HepG2 (cell line): Measurements from ENCODE around the gene EHBP1. TPM values are rescaled to one million over a fixed set of nuclear protein-coding genes. Genes with fewer than 3 reads are reported as not detected.

Experiments used
- ERF ChIP-seq: IDR thresholded peaks from 2 replicates; pipeline ENCODE4 v1.6.1; 2018; ENCODE audit warnings: missing biosample characterization, missing genetic modification reagents
- HOXA7 ChIP-seq: sonication (generic); formaldehyde crosslinking; IDR thresholded peaks from 2 replicates; pipeline ENCODE4 v1.8.1; 2022; ENCODE audit warnings: mild to moderate bottlenecking, missing genetic modification reagents, moderate library complexity
- KAT2B ChIP-seq: fragments of 150-350 bp; IDR thresholded peaks from 2 replicates; pipeline ENCODE4 v1.6.1; 2014; ENCODE audit warnings: low read depth, low read length, borderline replicate concordance
- MAZ ChIP-seq, 2 experiments: sonication (generic) in 1 of 2; formaldehyde crosslinking in 1 of 2; IDR thresholded peaks; 2 replicates each; pipeline versions ENCODE4 v1.5.0 to v1.6.1; 2012 to 2020; ENCODE audit warnings: low read depth in 2 of 2, mild to moderate bottlenecking in 2 of 2, borderline replicate concordance in 1 of 2, improper control_type of control experiment in 1 of 2, low read length in 1 of 2, missing genetic modification reagents in 1 of 2, moderate library complexity in 1 of 2
- NR2F2 ChIP-seq: IDR thresholded peaks from 2 replicates; pipeline ENCODE4 v1.6.1; 2012; ENCODE audit warnings: low read depth, inconsistent platforms, borderline replicate concordance
- polyA plus RNA-seq, 8 experiments: library from polyadenylated mRNA; depleted of rRNA in 3 of 8; stranded (reverse) in 7 of 8; unstranded in 1 of 8; fragments of >200 nt; fragmentation: Illumina TruSeq in 4 of 8; extraction: Trizol in 4 of 8; gene quantifications; 2 replicates each; pipeline versions ENCODE4 v1.2.1 to v1.2.3, GENCODE V29; 2011 to 2016; ENCODE audit warnings: low read depth in 4 of 8, missing spikeins in 1 of 8, mixed read lengths in 1 of 8; ENCODE audit not compliant: insufficient read depth in 1 of 8
- total RNA-seq, 5 experiments: library from RNA; depleted of rRNA; stranded (reverse); fragments of >200 nt; fragmentation: Illumina TruSeq; extraction: Trizol; gene quantifications; 2 replicates each; pipeline ENCODE4 v1.2.3, GENCODE V29; 2016; ENCODE audit warnings: low read depth in 1 of 5
- TF ChIP-seq, protein P1 (sequence below): sonication (generic); formaldehyde crosslinking; IDR thresholded peaks from 2 replicates; pipeline ENCODE4 v1.8.1; 2023; ENCODE audit warnings: missing genetic modification reagents, inconsistent platforms, borderline replicate concordance
- TF ChIP-seq, protein P2 (sequence below): sonication (generic); IDR thresholded peaks from 2 replicates; pipeline ENCODE4 v1.6.1; 2016; ENCODE audit warnings: low read depth, borderline replicate concordance
- TF ChIP-seq, protein P3 (sequence below): IDR thresholded peaks from 2 replicates; pipeline ENCODE4 v1.6.1; 2016; ENCODE audit warnings: control low read depth
- TF ChIP-seq, protein P4 (sequence below), 2 experiments: sonication (generic) in 1 of 2; formaldehyde crosslinking in 1 of 2; IDR thresholded peaks; 2 replicates each; pipeline versions ENCODE4 v1.4.0 to v1.6.1; 2016 to 2020; ENCODE audit warnings: borderline replicate concordance in 1 of 2, low read depth in 1 of 2, mild to moderate bottlenecking in 1 of 2, missing genetic modification reagents in 1 of 2
- TF ChIP-seq, protein P5 (sequence below): sonication (generic); formaldehyde crosslinking; IDR thresholded peaks from 2 replicates; pipeline ENCODE4 v1.4.0; 2020; ENCODE audit warnings: missing genetic modification reagents

Gene EHBP1
- total and polyA plus RNA-seq, 2 of the 13 experiments (the other 11 are each of a cell fraction or from before 2014, with no cell fraction given): 93.5 to 146 TPM

DNA sequence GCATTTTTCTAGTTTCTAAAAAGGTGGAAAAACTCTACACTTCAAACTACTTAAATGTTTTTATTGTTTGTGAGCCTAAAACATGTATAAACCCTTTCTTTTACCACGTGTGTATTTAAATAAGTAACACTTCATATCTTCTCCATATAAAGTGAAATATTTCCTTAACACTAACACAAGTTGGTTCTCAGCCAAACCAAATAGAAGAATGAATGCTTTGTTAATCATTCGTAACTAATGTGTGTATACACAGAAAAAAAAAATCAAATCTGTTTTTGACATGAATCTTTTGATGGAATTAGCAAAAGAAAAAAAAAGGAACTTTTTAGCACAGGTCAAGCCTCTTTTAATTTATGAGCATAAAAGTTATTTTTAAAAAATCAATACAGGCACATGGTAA lies 89.3 kb downstream of the EHBP1 start (continued):
- no peak for TF ChIP-seq MAZ (IDR thresholded peaks at IDR 0.05; ENCODE audit: borderline replicate concordance, low read depth, low read length)
- no peak for TF ChIP-seq MAZ (CRISPR knock-in tag; IDR thresholded peaks at IDR 0.05; ENCODE audit: low read depth)
- TF ChIP-seq, protein P1, sequence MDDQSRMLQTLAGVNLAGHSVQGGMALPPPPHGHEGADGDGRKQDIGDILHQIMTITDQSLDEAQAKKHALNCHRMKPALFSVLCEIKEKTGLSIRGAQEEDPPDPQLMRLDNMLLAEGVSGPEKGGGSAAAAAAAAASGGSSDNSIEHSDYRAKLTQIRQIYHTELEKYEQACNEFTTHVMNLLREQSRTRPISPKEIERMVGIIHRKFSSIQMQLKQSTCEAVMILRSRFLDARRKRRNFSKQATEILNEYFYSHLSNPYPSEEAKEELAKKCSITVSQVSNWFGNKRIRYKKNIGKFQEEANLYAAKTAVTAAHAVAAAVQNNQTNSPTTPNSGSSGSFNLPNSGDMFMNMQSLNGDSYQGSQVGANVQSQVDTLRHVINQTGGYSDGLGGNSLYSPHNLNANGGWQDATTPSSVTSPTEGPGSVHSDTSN (CRISPR knock-in tag): no peak
- TF ChIP-seq, protein P2, sequence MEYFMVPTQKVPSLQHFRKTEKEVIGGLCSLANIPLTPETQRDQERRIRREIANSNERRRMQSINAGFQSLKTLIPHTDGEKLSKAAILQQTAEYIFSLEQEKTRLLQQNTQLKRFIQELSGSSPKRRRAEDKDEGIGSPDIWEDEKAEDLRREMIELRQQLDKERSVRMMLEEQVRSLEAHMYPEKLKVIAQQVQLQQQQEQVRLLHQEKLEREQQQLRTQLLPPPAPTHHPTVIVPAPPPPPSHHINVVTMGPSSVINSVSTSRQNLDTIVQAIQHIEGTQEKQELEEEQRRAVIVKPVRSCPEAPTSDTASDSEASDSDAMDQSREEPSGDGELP: no peak
- TF ChIP-seq, protein P3, sequence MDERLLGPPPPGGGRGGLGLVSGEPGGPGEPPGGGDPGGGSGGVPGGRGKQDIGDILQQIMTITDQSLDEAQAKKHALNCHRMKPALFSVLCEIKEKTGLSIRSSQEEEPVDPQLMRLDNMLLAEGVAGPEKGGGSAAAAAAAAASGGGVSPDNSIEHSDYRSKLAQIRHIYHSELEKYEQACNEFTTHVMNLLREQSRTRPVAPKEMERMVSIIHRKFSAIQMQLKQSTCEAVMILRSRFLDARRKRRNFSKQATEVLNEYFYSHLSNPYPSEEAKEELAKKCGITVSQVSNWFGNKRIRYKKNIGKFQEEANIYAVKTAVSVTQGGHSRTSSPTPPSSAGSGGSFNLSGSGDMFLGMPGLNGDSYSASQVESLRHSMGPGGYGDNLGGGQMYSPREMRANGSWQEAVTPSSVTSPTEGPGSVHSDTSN (CRISPR knock-in tag): no peak
- no peak for TF ChIP-seq NR2F2
- TF ChIP-seq KAT2B: no peak
- TF ChIP-seq, protein P4, sequence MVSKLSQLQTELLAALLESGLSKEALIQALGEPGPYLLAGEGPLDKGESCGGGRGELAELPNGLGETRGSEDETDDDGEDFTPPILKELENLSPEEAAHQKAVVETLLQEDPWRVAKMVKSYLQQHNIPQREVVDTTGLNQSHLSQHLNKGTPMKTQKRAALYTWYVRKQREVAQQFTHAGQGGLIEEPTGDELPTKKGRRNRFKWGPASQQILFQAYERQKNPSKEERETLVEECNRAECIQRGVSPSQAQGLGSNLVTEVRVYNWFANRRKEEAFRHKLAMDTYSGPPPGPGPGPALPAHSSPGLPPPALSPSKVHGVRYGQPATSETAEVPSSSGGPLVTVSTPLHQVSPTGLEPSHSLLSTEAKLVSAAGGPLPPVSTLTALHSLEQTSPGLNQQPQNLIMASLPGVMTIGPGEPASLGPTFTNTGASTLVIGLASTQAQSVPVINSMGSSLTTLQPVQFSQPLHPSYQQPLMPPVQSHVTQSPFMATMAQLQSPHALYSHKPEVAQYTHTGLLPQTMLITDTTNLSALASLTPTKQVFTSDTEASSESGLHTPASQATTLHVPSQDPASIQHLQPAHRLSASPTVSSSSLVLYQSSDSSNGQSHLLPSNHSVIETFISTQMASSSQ (IDR thresholded peaks at IDR 0.05; ENCODE audit: low read depth): peak; percentile 78
- TF ChIP-seq, protein P4 (CRISPR knock-in tag; IDR thresholded peaks at IDR 0.05; ENCODE audit: borderline replicate concordance): peak; percentile 53; the same call in 1 of the 2 replicates
- no peak for TF ChIP-seq HOXA7 (CRISPR knock-in tag)
- TF ChIP-seq, protein P5, sequence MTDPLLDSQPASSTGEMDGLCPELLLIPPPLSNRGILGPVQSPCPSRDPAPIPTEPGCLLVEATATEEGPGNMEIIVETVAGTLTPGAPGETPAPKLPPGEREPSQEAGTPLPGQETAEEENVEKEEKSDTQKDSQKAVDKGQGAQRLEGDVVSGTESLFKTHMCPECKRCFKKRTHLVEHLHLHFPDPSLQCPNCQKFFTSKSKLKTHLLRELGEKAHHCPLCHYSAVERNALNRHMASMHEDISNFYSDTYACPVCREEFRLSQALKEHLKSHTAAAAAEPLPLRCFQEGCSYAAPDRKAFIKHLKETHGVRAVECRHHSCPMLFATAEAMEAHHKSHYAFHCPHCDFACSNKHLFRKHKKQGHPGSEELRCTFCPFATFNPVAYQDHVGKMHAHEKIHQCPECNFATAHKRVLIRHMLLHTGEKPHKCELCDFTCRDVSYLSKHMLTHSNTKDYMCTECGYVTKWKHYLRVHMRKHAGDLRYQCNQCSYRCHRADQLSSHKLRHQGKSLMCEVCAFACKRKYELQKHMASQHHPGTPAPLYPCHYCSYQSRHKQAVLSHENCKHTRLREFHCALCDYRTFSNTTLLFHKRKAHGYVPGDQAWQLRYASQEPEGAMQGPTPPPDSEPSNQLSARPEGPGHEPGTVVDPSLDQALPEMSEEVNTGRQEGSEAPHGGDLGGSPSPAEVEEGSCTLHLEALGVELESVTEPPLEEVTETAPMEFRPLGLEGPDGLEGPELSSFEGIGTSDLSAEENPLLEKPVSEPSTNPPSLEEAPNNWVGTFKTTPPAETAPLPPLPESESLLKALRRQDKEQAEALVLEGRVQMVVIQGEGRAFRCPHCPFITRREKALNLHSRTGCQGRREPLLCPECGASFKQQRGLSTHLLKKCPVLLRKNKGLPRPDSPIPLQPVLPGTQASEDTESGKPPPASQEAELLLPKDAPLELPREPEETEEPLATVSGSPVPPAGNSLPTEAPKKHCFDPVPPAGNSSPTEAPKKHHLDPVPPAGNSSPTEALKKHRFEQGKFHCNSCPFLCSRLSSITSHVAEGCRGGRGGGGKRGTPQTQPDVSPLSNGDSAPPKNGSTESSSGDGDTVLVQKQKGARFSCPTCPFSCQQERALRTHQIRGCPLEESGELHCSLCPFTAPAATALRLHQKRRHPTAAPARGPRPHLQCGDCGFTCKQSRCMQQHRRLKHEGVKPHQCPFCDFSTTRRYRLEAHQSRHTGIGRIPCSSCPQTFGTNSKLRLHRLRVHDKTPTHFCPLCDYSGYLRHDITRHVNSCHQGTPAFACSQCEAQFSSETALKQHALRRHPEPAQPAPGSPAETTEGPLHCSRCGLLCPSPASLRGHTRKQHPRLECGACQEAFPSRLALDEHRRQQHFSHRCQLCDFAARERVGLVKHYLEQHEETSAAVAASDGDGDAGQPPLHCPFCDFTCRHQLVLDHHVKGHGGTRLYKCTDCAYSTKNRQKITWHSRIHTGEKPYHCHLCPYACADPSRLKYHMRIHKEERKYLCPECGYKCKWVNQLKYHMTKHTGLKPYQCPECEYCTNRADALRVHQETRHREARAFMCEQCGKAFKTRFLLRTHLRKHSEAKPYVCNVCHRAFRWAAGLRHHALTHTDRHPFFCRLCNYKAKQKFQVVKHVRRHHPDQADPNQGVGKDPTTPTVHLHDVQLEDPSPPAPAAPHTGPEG (CRISPR knock-in tag): no peak
- no peak for TF ChIP-seq ERF (CRISPR knock-in tag)
